Measurements from ENCODE around the gene LOXL1. TPM values are rescaled to one million over a fixed set of nuclear protein-coding genes. Genes with fewer than 3 reads are reported as not detected.

LOXL1 gene
- total RNA-seq, 2 donors from 2014 or later, result 20.5 to 22.5 TPM

GRCh38 chr15:73900095-73900712 lies 26.1 kb upstream of the LOXL1 start:
- WGBS, result 71% methylated on average over 10 of the region's 10 CpGs

GRCh38 chr15:73901126-73901810 lies 25.0 kb upstream of the LOXL1 start:
- H3K27ac ChIP-seq, result no peak overlapping the region
- no peaks in the 10 kb centered on the region for H3K4me1 ChIP-seq (replicated peaks)
- no peak overlapping the region for H3K4me3 ChIP-seq
- no peaks in the 10 kb centered on the region for H3K9me3 ChIP-seq
- H3K36me3 ChIP-seq, result no peaks in the 10 kb centered on the region
- intact Hi-C loops (cut with DNase I), result no loop called here
- no peaks in the 10 kb centered on the region for H3K27me3 ChIP-seq (replicated peaks; ENCODE audit: insufficient read depth)
- no peak for DNase-seq (ENCODE audit: low spot score)
- TF ChIP-seq CTCF (IDR thresholded peaks at IDR 0.05), result no peak
- no peak for TF ChIP-seq POLR2AphosphoS5 (IDR thresholded peaks at IDR 0.05)
- no peak for TF ChIP-seq POLR2A (IDR thresholded peaks at IDR 0.05)
- WGBS, result 94% methylated on average over 7 of the region's 7 CpGs

More at GRCh38 chr15:73900095-73900712, 26.1 kb upstream of the LOXL1 start:
- Histone ChIP-seq H3K36me3 (no peaks in the 10 kb centered on the region), H3K4me1 (replicated peaks) (no peaks in the 10 kb centered on the region), H3K9me3 (no peaks in the 10 kb centered on the region), H3K27me3 (replicated peaks; ENCODE audit: insufficient read depth) (no peaks in the 10 kb centered on the region), H3K4me3 (no peak overlapping the region), H3K27ac (no peak overlapping the region)
- no peak for DNase-seq (ENCODE audit: low spot score)
- TF ChIP-seq POLR2AphosphoS5 (IDR thresholded peaks at IDR 0.05), result no peak
- no peak for TF ChIP-seq CTCF (IDR thresholded peaks at IDR 0.05)
- TF ChIP-seq POLR2A (IDR thresholded peaks at IDR 0.05), result no peak
- intact Hi-C loops (cut with DNase I), result no loop called here

GRCh38 chr15:73902121-73903020 lies 23.9 kb upstream of the LOXL1 start:
- Histone ChIP-seq H3K4me3 (no peak overlapping the region), H3K27me3 (replicated peaks; ENCODE audit: insufficient read depth) (no peaks in the 10 kb centered on the region), H3K27ac (no peak overlapping the region), H3K9me3 (no peaks in the 10 kb centered on the region), H3K36me3 (no peaks in the 10 kb centered on the region), H3K4me1 (replicated peaks) (no peaks in the 10 kb centered on the region)
- no peak for TF ChIP-seq POLR2AphosphoS5 (IDR thresholded peaks at IDR 0.05)
- no peak for TF ChIP-seq POLR2A (IDR thresholded peaks at IDR 0.05)
- no peak for TF ChIP-seq CTCF (IDR thresholded peaks at IDR 0.05)
- 73% methylated on average over 11 of the region's 11 CpGs for WGBS
- intact Hi-C loops (cut with DNase I), result no loop called here
- no peak for DNase-seq (ENCODE audit: low spot score)

- 91% methylated on average over 9 of the region's 9 CpGs for WGBS
- DNase-seq (ENCODE audit: low spot score), result no peak
- Histone ChIP-seq H3K9me3 (no peaks in the 10 kb centered on the region), H3K27ac (no peak overlapping the region), H3K36me3 (no peaks in the 10 kb centered on the region), H3K27me3 (replicated peaks; ENCODE audit: insufficient read depth) (no peaks in the 10 kb centered on the region), H3K4me1 (replicated peaks) (no peaks in the 10 kb centered on the region), H3K4me3 (no peak overlapping the region)
- intact Hi-C loops (cut with DNase I), result no loop called here
- TF ChIP-seq CTCF (IDR thresholded peaks at IDR 0.05) (no peak), POLR2A (IDR thresholded peaks at IDR 0.05) (no peak), POLR2AphosphoS5 (IDR thresholded peaks at IDR 0.05) (no peak)
Observed at GRCh38 chr15:73904026-73904815, 22.0 kb upstream of the LOXL1 start.

Measured in prostate gland (tissue), 2 donors.